Activated B cell treated with CpG ODN at 0.5 μM for 24 hours (primary cell): ENCODE data around the gene ATP8B3. TPM values are rescaled to one million over a fixed set of nuclear protein-coding genes. Genes with fewer than 3 reads are reported as not detected.

ENCODE experiments used
- ATAC-seq: fragments of 200-7000 bp; cut with Tn5 transposase; one replicate; pipeline ENCODE4 v1.10.0; 2021; ENCODE audit warnings: low read depth, mild to moderate bottlenecking, moderate library complexity
- CTCF ChIA-PET: fragments of 350-600 bp; sonication (Branson Sonifier 250); formaldehyde crosslinking; loops from one replicate; lab custom pipeline; 2021; ENCODE audit warnings: antibody characterized with exemption; lab: Charles Lee
- POLR2A ChIA-PET: fragments of 350-600 bp; sonication (Branson Sonifier 250); formaldehyde crosslinking; loops from one replicate; lab custom pipeline; 2021; ENCODE audit warnings: antibody characterized with exemption; lab: Charles Lee
- DNase-seq: peaks from one replicate; pipeline ENCODE4 v3.0.0; 2022
- H3K27ac Mint-ChIP-seq: one replicate; pipeline ENCODE4 v1.8.0; 2020; ENCODE audit warnings: mixed read lengths
- H3K27me3 Mint-ChIP-seq: one replicate; pipeline ENCODE4 v1.8.0; 2021; ENCODE audit warnings: mixed read lengths
- H3K36me3 Mint-ChIP-seq: one replicate; pipeline ENCODE4 v1.8.0; 2021; ENCODE audit warnings: low read depth, mixed read lengths
- H3K4me1 Mint-ChIP-seq: one replicate; pipeline ENCODE4 v1.8.0; 2021; ENCODE audit warnings: mixed read lengths
- H3K4me3 Mint-ChIP-seq: one replicate; pipeline ENCODE4 v1.8.0; 2020; ENCODE audit warnings: mild to moderate bottlenecking, mixed read lengths
- H3K9me3 Mint-ChIP-seq: one replicate; pipeline ENCODE4 v1.8.0; 2020; ENCODE audit warnings: mixed read lengths
- CTCF ChIP-seq: fragments of 200-600 bp; IDR thresholded peaks from one replicate; pipeline ENCODE4 v1.8.0; 2022; ENCODE audit warnings: antibody characterized with exemption, mild to moderate bottlenecking
- intact Hi-C: fragments of 100-400 bp; cut with micrococcal nuclease; formaldehyde crosslinking; loops from one replicate; pipeline ENCODE4 v1.15.1; 2024
- total RNA-seq: library from RNA; stranded (reverse); gene quantifications from 2 replicates; pipeline ENCODE4 v1.2.3, GENCODE V29; 2022

The ATP8B3 gene
- total RNA-seq, 1 donor from 2014 or later: 3.9 TPM

GRCh38 chr19:1825909-1826556 is 14.0 kb upstream of the ATP8B3 start:
- DNase-seq (peak; percentile 72), ATAC-seq (peak; percentile 93)
- CTCF ChIA-PET: interaction anchor here (0.7 to 2.3 kb wide), 22 partner anchors 10 to 359 kb away, joined by 3 to 28 read pairs (median 3); no protein-coding TSS in a partner anchor
- peaks cover 47% of the 10 kb centered on the region for H3K36me3 Mint-ChIP-seq
- peaks cover 3% of the 10 kb centered on the region for H3K4me1 Mint-ChIP-seq
- H3K27me3 Mint-ChIP-seq: no peaks in the 10 kb centered on the region
- POLR2A ChIA-PET: interaction anchor here (0.6 to 1.0 kb wide), 3 partner anchors 19 to 238 kb away, joined by 3 to 5 read pairs (median 3); no protein-coding TSS in a partner anchor
- intact Hi-C loops: loop anchor here (1.0 to 2.0 kb wide), 3 partner anchors 13 to 280 kb away; partner anchors contain the start of gene ATP8B3
- no peak for TF ChIP-seq CTCF
- H3K4me3 Mint-ChIP-seq: no peak overlapping the region
- no peaks in the 10 kb centered on the region for H3K9me3 Mint-ChIP-seq
- H3K27ac Mint-ChIP-seq: no peak overlapping the region

GRCh38 chr19:1824252-1824622 is 12.2 kb upstream of the ATP8B3 start:
- no peaks in the 10 kb centered on the region for H3K27me3 Mint-ChIP-seq
- no peak overlapping the region for H3K4me3 Mint-ChIP-seq
- ATAC-seq (no peak), DNase-seq (no peak)
- peaks cover 3% of the 10 kb centered on the region for H3K4me1 Mint-ChIP-seq
- H3K36me3 Mint-ChIP-seq: peaks cover 49% of the 10 kb centered on the region
- ChIA-PET CTCF (interaction anchor here (1.7 to 2.3 kb wide), 2 partner anchors 10 to 278 kb away, joined by 4 to 28 read pairs; no protein-coding TSS in a partner anchor), POLR2A (no interaction called here)
- no peak for TF ChIP-seq CTCF
- intact Hi-C loops: no loop called here
- no peaks in the 10 kb centered on the region for H3K9me3 Mint-ChIP-seq
- H3K27ac Mint-ChIP-seq: no peak overlapping the region

GRCh38 chr19:1823539-1824251 is 11.6 kb upstream of the ATP8B3 start:
- intact Hi-C loops: no loop called here
- H3K27me3 Mint-ChIP-seq: no peaks in the 10 kb centered on the region
- DNase-seq (no peak), ATAC-seq (no peak)
- H3K4me3 Mint-ChIP-seq: no peak overlapping the region
- H3K36me3 Mint-ChIP-seq: peaks cover 47% of the 10 kb centered on the region
- no peaks in the 10 kb centered on the region for H3K9me3 Mint-ChIP-seq
- peaks cover 3% of the 10 kb centered on the region for H3K4me1 Mint-ChIP-seq
- ChIA-PET CTCF (no interaction called here), POLR2A (no interaction called here)
- TF ChIP-seq CTCF: no peak
- no peak overlapping the region for H3K27ac Mint-ChIP-seq

- no peak for DNase-seq
- no peak overlapping the region for H3K4me3 Mint-ChIP-seq
- ChIA-PET POLR2A (no interaction called here), CTCF (no interaction called here)
- intact Hi-C loops: no loop called here
- H3K9me3 Mint-ChIP-seq: no peaks in the 10 kb centered on the region
- no peaks in the 10 kb centered on the region for H3K27me3 Mint-ChIP-seq
- TF ChIP-seq CTCF: no peak
- peaks cover 3% of the 10 kb centered on the region for H3K4me1 Mint-ChIP-seq
- H3K27ac Mint-ChIP-seq: no peak overlapping the region
- H3K36me3 Mint-ChIP-seq: peaks cover 50% of the 10 kb centered on the region
- ATAC-seq: no peak
Measured at GRCh38 chr19:1823020-1823419, 10.9 kb upstream of the ATP8B3 start.

- peaks cover 3% of the 10 kb centered on the region for H3K4me1 Mint-ChIP-seq
- ChIA-PET POLR2A (no interaction called here), CTCF (no interaction called here)
- H3K27me3 Mint-ChIP-seq: no peaks in the 10 kb centered on the region
- TF ChIP-seq CTCF: no peak
- no peak overlapping the region for H3K27ac Mint-ChIP-seq
- DNase-seq: no peak
- intact Hi-C loops: no loop called here
- H3K9me3 Mint-ChIP-seq: no peaks in the 10 kb centered on the region
- ATAC-seq: no peak
- H3K4me3 Mint-ChIP-seq: no peak overlapping the region
- peaks cover 58% of the 10 kb centered on the region for H3K36me3 Mint-ChIP-seq
Measured at GRCh38 chr19:1822210-1822609, 10.1 kb upstream of the ATP8B3 start.
